ENCODE results near the gene HOXA6. TPM values are rescaled to one million over a fixed set of nuclear protein-coding genes. Genes with fewer than 3 reads are reported as not detected.

HOXA6 gene
- total RNA-seq, 2 experiments from 2014 or later = not detected

DNA sequence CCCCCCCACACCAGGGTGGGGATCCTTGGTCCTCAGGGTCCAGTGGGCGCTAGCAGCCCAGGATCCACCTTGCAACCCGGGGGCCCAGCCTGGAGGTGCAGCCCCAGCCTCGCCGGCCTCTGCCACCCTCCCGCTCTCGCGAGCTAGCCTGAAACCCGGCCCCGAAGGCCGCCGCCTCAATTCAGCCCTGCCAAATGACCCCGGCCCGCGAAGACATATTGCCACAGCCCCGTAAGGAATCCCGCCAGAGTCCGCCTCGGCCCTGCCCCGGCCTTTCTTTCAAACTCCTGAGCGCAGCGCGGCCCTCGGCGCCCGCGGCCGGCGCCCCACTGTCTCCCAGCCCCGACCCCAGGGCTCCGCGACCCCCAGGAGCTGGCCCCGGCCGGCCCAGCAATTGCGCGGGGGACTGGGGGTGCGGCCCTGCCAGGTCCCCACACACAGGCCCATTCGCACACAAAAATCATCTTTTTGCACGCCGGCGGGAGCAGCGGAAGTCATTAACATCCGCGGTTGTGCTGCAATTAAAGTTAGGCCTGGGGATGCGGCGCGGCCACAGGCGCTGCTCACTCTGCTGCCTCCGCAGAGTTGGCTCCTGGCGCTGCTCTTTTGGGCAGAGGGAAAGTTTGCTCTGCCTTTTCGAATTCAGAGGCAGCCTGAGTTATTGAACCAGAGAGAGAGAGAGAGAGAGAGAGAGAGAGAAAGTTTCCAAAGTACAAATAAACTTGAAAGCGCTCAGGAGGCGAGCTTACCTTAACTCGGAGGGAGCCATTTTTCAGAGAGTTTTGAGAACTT lies 8.0 kb downstream of the HOXA6 start:
- Mint-ChIP-seq H3K27ac (no peak overlapping the region), H3K4me1 (ENCODE audit: low read depth) (peaks cover 11% of the 10 kb centered on the region), H3K9me3 (no peaks in the 10 kb centered on the region), H3K4me3 (no peak overlapping the region), H3K36me3 (ENCODE audit: low read depth) (no peaks in the 10 kb centered on the region), H3K27me3 (peaks cover 26% of the 10 kb centered on the region)
- ChIA-PET POLR2A (no interaction called here), CTCF (no interaction called here)
- ATAC-seq = no peak
- no peak for DNase-seq
- intact Hi-C loops (cut with micrococcal nuclease) = no loop called here
- TF ChIP-seq, protein P1, sequence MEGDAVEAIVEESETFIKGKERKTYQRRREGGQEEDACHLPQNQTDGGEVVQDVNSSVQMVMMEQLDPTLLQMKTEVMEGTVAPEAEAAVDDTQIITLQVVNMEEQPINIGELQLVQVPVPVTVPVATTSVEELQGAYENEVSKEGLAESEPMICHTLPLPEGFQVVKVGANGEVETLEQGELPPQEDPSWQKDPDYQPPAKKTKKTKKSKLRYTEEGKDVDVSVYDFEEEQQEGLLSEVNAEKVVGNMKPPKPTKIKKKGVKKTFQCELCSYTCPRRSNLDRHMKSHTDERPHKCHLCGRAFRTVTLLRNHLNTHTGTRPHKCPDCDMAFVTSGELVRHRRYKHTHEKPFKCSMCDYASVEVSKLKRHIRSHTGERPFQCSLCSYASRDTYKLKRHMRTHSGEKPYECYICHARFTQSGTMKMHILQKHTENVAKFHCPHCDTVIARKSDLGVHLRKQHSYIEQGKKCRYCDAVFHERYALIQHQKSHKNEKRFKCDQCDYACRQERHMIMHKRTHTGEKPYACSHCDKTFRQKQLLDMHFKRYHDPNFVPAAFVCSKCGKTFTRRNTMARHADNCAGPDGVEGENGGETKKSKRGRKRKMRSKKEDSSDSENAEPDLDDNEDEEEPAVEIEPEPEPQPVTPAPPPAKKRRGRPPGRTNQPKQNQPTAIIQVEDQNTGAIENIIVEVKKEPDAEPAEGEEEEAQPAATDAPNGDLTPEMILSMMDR (IDR thresholded peaks at IDR 0.05) = no peak

DNA sequence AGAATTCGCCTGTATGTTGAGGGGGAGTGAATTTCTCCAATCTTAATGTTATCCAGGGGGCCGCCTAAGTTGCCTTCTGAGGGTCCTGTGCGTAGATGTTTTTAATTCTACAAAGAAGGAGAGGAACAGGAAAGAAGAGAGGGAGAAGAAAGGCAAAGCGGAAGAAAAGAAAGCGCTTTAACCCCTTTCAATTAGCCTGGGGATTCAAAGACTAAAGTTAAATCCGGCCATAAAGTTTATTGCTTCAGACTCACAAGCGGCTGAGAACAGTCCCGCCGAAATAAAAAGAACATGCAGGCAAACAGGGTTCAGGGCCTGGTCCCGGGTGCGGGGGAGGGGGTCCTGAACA lies 8.6 kb downstream of the HOXA6 start:
- intact Hi-C loops (cut with micrococcal nuclease) = no loop called here
- H3K4me1 Mint-ChIP-seq (ENCODE audit: low read depth) = peaks cover 17% of the 10 kb centered on the region
- peaks cover 27% of the 10 kb centered on the region for H3K27me3 Mint-ChIP-seq
- POLR2A ChIA-PET = no interaction called here
- DNase-seq (no peak), ATAC-seq (no peak)
- TF ChIP-seq, protein P1 (IDR thresholded peaks at IDR 0.05) = no peak
- no peaks in the 10 kb centered on the region for H3K9me3 Mint-ChIP-seq
- no peak overlapping the region for H3K4me3 Mint-ChIP-seq
- no peak overlapping the region for H3K27ac Mint-ChIP-seq
- H3K36me3 Mint-ChIP-seq (ENCODE audit: low read depth) = no peaks in the 10 kb centered on the region
- CTCF ChIA-PET = no interaction called here

DNA sequence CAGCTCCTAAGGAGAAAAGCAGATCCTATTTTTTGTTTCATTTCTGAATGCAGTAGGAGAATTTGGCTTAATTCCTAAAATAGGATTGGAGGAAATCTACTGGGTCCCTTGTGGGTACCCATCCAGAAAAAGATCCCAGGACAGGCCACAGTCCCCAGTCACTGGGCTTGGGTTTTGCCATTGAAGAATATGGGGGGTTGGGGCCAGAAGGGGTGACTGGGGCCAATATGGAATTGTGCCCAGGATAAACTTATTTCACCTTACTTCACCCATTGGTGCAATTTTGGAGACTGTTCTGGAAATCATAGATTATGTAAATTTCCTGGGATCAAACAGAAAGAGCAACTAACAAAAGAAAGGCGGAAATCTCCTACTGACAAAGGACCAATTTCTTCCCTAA lies 9.1 kb downstream of the HOXA6 start:
- CTCF ChIA-PET = no interaction called here
- H3K4me3 Mint-ChIP-seq = no peak overlapping the region
- POLR2A ChIA-PET = no interaction called here
- H3K4me1 Mint-ChIP-seq (ENCODE audit: low read depth) = peaks cover 19% of the 10 kb centered on the region
- H3K27ac Mint-ChIP-seq = no peak overlapping the region
- H3K36me3 Mint-ChIP-seq (ENCODE audit: low read depth) = no peaks in the 10 kb centered on the region
- intact Hi-C loops (cut with micrococcal nuclease) = no loop called here
- no peak for DNase-seq
- H3K9me3 Mint-ChIP-seq = no peaks in the 10 kb centered on the region
- no peak for ATAC-seq
- peaks cover 27% of the 10 kb centered on the region for H3K27me3 Mint-ChIP-seq
- TF ChIP-seq, protein P1 (IDR thresholded peaks at IDR 0.05) = no peak

DNA sequence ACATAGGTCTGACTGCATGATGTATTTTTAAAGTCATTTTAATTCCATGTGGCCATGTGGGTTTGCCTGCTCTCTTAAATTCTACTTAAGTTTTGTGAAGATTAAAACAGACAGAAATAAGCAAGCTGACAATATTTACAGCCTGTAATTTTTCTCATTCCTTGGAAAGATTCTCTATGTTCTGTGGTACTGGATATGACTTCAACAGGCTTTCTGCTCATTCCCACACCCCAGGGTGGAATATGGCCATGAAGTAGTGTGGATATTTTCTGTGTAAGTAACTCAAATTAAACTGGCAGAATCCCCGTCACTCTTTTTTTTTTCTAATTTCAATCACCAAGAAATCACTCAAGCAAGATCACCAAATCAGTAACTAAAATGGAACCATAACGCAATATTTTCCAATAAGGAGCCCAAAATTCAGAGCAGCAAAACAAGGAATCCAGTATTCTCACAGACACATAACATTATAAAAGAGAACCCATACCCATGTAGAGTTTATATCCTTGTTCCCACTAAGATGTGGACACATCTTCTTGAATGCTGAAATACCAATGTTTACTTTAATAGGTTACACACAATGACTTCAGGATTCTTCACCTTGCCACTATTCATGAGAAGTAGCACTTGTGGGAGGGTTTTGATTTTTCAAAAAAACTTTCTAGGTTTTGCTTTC lies 9.8 kb downstream of the HOXA6 start:
- ATAC-seq = no peak
- TF ChIP-seq, protein P1 (IDR thresholded peaks at IDR 0.05) = no peak

DNA sequence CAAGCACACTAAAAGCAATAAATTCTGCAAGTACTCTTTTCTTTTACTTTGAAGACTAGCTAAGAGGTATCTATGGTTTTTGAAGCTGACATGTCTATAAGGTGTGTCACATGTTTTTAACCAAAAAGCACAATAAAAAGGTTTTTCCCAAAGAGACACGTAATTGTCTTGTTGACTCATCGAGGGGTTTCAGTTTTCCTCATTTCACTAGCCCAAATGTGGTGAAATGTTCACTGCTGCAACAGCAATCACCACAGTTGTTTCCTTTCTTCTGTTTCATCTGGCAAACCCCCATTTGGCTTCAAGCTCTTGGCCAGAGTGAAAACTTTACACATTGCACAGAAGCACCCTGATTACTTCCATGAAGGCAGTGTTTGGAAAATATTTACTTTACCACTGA lies 13.2 kb downstream of the HOXA6 start:
- Mint-ChIP-seq H3K27ac (no peak overlapping the region), H3K4me1 (ENCODE audit: low read depth) (peaks cover 19% of the 10 kb centered on the region), H3K27me3 (peaks cover 37% of the 10 kb centered on the region), H3K9me3 (no peaks in the 10 kb centered on the region), H3K36me3 (ENCODE audit: low read depth) (peaks cover 3% of the 10 kb centered on the region), H3K4me3 (no peak overlapping the region)
- ChIA-PET POLR2A (no interaction called here), CTCF (interaction anchor here (1.5 to 2.3 kb wide), 2 partner anchors 16 to 27 kb away, joined by 5 to 8 read pairs; no protein-coding TSS in a partner anchor)
- ATAC-seq = peak; percentile 55
- peak; percentile 39 for DNase-seq
- TF ChIP-seq, protein P1 (IDR thresholded peaks at IDR 0.05) = no peak
- intact Hi-C loops (cut with micrococcal nuclease) = no loop called here

More for the DNA sequence above, 9.8 kb downstream of the HOXA6 start:
- ChIA-PET CTCF (no interaction called here), POLR2A (no interaction called here)
- peaks cover 32% of the 10 kb centered on the region for H3K27me3 Mint-ChIP-seq
- intact Hi-C loops (cut with micrococcal nuclease) = no loop called here
- peaks cover 19% of the 10 kb centered on the region for H3K4me1 Mint-ChIP-seq (ENCODE audit: low read depth)
- no peak for DNase-seq
- no peaks in the 10 kb centered on the region for H3K9me3 Mint-ChIP-seq
- H3K27ac Mint-ChIP-seq = no peak overlapping the region
- H3K36me3 Mint-ChIP-seq (ENCODE audit: low read depth) = no peaks in the 10 kb centered on the region
- H3K4me3 Mint-ChIP-seq = no peak overlapping the region
